CD4-positive, alpha-beta T cell treated with Interleukin-15 for 1 hour (primary cell): Measurements from ENCODE around the gene D2HGDH.
"Not testable (repeated sequence)": the region's sequence is repeated elsewhere in the genome, so short reads cannot be mapped to it uniquely, and the experiment has no call there.

Source experiments
- DNase-seq: peaks from one replicate; pipeline ENCODE4 v3.0.0-alpha.2; 2020

The D2HGDH gene

DNA sequence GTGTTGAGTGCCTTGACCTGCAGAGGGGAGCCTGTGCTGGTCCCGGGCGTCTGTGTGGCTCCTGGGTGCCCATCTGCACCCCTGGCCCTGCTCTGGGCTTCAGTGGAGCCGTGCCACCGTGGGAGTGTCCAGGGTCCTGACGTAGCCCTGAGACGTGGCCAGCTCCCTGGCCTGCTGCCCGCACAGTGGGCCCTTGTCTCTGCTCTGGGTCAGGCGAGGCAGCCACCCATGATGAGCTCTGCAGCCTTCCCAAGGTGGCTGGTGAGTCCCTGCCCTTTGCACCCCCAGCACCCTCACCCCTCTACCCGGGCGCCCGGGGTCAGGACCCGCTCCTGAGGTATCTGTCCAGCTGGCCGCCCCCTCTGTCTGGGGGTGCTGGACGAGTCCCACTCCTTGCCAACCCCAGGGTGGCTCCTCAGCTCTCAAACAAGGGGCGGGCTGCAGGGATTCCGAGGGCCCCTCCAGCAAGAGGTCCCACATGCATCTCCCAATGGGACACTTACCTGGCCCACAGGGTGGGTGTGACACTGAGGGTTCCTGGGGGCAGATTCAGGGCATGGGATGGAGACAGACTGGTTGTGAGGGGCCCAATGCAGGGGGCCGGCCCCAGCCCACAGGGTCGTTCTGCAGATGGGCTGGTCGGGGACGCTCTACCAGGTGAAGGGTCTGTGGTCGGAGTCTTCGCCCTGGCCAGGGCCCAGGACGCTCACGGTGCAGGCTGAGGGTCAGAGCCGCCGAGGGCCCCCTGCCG is 76.9 kb downstream of the D2HGDH start:
- DNase-seq: no peak

DNA sequence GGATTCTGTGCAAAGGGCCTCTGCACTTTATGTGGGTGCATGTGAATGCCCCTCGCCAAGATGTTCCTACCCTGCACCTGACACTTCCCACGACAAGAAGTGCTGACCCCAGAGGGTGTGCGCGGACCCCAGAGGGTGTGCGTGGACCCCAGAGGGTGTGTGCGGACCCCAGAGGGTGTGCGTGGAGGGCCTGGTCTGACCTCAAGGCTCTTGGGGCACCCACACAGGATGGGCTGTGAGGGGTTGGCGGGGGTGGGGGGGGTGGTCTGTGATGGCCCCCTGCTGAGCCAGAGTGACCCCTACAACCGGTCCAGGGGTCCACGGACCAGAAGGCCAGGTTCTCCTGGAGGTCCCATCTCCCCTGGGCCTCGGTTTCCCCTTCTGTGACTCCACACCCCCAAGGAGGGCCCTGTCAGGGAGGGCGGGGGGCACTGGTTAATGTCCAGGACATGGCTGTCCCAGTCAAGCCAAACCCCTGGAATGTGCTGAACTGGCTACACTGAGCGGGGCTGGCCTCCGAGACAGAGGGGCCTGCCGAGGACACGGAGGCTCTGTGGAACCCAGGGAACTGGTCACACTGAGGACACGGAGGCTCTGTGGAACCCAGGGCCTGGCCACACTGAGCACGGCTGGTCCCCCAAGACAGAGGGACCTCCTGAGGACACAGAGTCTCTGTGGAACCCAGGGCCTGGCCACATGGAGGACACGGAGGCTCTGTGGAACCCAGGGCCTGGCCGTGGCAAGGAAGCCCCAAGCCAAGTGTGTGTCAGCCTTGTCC is 77.7 kb downstream of the D2HGDH start:
- no peak for DNase-seq

DNA sequence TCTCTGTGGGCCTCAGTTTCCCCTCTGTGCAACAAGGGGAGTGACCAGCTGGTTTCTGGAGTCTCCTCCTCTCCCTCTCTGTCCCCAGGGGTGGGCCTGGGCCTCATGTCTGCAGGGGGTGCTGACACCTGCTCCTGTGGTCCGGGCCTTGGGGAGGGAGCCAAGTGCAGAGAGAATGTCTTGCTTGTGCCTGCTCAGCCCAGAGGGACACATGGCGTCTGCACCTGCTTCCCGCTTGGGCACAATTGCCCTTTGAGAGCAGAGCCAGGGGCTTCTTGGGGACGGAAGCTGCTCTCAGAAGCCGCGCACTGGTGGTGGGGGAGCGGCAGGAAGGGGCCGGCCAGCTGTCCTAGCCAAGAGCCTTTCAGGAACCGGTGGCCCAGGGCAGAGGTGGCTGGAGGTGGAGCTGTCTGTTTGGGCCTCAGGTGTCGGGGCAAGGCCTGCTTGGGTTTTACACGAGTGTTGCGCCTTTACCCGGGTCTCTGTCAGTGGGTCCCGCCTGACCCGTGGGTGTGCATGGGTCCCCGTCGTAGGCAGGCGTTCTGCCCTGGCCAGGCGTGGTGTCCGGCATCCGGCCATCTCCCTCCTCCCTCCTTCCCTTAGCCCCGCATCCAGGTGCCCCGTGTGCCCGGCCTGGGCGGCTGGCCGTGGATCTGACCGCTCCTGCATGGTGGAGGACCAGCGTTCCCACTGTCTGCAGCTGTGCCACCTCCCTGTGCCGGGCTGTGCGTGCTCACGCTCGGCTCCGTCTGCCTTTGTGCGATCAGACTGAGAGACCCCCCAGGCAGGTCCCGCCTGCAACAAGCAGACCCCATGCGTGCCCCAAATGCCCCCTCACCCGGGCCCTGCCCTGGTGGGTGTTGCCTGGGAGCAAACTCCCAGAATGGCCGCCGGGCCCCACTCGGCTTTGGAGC is 78.6 kb downstream of the D2HGDH start:
- DNase-seq: no peak

DNA sequence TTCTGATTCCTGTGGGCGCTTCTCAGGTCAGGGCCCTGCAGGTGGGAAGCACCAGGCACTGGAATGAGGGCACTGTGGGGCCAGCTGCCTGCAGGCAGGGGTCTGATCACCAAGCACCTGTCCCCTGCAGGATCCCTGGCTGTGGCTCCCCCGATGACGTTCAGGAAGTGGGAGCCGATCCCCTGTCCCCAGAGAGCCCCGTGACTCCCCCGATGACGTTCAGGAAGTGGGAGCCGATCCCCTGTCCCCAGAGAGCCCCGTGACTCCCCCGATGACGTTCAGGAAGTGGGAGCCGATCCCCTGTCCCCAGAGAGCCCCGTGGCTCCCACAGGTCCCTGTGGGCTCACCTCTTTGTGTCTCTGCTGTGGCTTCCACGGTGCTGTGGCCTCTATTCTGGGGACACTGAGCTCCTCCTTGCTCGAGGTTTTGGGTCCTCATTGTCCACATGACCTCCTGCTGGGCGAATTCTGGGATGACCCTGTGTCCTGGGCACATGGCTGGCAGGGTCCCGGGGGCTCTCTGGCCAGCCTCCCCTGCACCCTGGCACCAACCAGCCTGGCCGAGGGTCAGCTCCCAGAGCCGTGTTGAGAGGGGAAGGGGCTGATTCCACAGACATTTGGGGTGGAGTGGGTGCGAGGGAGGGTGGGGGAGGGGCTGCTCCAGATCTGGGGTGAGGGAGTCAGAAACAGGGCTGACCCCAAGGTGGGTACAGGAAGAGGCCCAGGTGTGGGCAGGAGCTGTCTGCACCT is 79.4 kb downstream of the D2HGDH start:
- DNase-seq: peak; percentile 43

DNA sequence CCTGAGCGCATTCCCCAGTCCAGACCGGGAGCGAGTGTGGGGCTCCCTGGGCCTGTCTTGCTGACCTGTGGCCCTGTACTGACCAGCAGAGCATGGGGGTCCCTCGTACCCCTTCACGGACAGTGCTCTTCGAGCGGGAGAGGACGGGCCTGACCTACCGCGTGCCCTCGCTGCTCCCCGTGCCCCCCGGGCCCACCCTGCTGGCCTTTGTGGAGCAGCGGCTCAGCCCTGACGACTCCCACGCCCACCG is 79.9 kb downstream of the D2HGDH start:
- no peak for DNase-seq

DNA sequence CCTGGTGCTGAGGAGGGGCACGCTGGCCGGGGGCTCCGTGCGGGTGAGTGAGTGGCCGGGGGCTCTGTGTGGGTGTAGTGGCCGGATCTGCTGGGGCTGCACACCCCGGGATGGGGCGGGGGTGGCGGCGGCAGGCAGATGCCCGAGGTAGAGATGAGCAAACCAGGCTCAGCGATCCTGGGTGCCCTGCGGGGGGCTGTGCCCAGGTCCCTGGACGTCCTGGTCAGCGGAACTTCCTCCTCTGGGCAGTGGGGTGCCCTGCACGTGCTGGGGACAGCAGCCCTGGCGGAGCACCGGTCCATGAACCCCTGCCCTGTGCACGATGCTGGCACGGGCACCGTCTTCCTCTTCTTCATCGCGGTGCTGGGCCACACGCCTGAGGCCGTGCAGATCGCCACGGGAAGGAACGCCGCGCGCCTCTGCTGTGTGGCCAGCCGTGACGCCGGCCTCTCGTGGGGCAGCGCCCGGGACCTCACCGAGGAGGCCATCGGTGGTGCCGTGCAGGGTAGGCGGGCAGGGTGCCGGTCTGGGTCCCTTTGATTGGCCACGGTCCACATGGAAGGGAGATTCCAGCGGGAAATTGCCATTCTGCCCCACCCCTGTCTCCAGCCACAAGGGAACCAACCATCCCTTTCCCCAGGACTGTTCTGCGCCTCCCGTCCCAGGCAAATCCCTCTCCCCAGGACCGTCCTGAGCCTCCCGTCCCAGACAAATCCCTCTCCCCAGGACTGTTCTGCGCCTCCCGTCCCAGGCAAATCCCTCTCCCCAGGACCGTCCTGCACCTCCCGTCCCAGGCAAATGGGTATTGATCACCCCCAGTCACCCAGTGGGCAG is 80.4 kb downstream of the D2HGDH start:
- DNase-seq: no peak

DNA sequence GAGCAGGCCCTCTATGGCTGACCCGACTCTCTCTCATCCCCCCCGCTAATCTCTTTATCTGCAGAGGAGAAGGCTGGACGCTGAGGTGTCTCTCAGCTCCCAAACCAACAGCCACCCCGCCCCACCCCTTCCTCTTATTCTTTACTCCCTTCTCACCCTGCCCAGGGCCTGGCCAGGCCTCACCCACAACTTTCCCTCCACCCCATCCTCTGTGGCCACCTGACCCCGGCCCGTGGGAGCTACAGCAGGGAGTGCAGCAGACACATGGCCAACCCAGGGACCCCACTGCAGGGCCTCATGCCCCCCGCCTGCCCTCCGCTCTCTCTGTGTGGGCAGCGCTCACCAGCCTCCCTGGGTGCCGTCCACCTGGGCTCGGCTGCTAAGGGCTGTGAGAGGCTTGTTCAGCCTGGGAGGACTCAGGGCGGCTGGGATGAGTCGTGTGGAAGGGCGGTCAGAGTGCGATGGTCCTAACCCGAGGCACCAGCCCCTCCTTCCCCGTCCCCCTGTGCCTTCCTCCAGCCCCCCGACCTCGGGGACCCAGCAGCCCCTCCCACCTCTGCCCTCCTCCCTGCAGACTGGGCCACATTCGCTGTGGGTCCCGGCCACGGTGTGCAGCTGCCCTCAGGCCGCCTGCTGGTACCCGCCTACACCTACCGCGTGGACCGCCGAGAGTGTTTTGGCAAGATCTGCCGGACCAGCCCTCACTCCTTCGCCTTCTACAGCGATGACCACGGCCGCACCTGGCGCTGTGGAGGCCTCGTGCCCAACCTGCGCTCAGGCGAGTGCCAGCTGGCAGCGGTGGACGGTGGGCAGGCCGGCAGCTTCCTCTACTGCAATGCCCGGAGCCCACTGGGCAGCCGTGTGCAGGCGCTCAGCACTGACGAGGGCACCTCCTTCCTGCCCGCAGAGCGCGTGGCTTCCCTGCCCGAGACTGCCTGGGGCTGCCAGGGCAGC is 81.3 kb downstream of the D2HGDH start:
- no peak for DNase-seq

DNA sequence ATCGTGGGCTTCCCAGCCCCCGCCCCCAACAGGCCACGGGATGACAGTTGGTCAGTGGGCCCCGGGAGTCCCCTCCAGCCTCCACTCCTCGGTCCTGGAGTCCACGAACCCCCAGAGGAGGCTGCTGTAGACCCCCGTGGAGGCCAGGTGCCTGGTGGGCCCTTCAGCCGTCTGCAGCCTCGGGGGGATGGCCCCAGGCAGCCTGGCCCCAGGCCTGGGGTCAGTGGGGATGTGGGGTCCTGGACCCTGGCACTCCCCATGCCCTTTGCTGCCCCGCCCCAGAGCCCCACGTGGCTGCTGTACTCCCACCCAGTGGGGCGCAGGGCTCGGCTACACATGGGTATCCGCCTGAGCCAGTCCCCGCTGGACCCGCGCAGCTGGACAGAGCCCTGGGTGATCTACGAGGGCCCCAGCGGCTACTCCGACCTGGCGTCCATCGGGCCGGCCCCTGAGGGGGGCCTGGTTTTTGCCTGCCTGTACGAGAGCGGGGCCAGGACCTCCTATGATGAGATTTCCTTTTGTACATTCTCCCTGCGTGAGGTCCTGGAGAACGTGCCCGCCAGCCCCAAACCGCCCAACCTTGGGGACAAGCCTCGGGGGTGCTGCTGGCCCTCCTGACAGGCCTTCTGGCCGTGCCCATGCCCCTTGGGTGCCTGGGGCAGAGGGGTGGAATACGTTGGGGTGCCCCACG is 82.1 kb downstream of the D2HGDH start:
- DNase-seq: no peak

DNA sequence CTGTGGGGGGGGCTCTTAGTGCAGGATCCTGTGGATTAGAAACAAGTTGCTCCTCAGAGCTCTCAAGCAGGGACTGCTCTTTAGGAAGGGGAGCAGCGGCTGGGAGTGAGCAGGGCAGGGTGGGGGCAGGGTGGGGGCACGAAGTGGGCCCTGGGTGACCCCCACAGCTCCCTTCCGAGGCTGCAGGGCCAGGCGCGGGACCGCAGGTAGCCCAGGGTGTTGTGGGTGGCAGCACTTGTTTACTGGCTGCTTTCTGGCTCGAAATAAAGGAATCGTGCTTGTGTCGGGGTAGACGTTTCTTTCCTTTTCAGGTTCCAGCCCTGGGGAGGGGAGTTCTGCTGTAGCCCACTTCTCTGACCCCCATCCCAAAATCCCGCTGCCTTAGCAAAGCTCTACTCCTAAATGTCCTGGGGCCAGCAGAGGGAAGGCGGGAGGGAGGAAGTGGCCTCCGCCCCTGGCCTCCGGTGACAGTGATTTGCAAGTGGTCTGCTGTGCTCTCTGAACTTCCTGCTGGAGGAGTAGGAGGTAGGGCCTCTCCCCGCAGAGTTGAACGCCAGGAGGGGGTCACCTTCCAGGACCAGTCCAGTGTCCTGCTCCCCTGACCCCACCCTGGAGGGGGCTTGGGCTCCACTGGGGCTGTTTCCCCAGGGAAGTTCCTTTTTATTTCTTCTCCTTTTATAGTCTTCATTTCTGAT is 82.8 kb downstream of the D2HGDH start:
- no peak for DNase-seq

DNA sequence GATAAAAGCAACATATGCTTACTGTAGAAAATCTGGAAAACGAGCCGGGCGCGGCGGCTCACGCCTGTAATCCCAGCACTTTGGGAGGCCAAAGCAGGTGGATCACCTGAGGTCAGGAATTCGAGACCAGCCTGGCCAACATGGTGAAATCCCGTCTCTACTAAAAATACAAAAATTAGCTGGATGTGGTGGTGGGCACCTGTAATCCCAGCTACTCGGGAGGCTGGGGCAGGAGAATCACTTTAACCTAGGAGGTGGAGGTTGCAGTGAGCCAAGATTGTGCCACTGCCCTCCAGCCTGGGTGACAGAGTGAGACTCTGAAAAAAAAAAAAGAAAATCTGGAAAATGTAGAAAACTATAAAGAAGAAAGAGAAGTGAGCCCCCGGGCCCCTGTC is 83.4 kb downstream of the D2HGDH start:
- DNase-seq: not testable (repeated sequence)
